ENCODE measurements around the gene DNMT3A. TPM values are rescaled to one million over a fixed set of nuclear protein-coding genes. Genes with fewer than 3 reads are reported as not detected.

DNMT3A gene
- total RNA-seq, 2 donors from 2014 or later = 83.1 to 89.6 TPM

- no peaks in the 10 kb centered on the region for H3K9me3 Mint-ChIP-seq
- DNase-seq (ENCODE audit: low spot score in 2 of 2) (no peak), ATAC-seq (no peak)
- H3K36me3 Mint-ChIP-seq = no peaks in the 10 kb centered on the region
- H3K27ac Mint-ChIP-seq = peak overlapping the region in 1 of 2 donors; percentile 1
These were observed 2.5 kb downstream of the DNMT3A start for GRCh38 chr2:25339211-25339674.

- no peak for DNase-seq (ENCODE audit: low spot score in 2 of 2)
- no peaks in the 10 kb centered on the region for H3K36me3 Mint-ChIP-seq
- peak overlapping the region in 1 of 2 donors; percentile 48 for H3K27ac Mint-ChIP-seq
- no peaks in the 10 kb centered on the region for H3K9me3 Mint-ChIP-seq
- ATAC-seq = no peak
These were observed 3.3 kb downstream of the DNMT3A start for GRCh38 chr2:25338401-25338800.

- Mint-ChIP-seq H3K36me3 (no peaks in the 10 kb centered on the region), H3K9me3 (no peaks in the 10 kb centered on the region), H3K27ac (peak overlapping the region; percentile 48 to 91)
- DNase-seq (ENCODE audit: low spot score in 2 of 2) (no peak), ATAC-seq (no peak)
These were observed 3.8 kb downstream of the DNMT3A start for GRCh38 chr2:25337891-25338290.

GRCh38 chr2:25337276-25337675 is 4.4 kb downstream of the DNMT3A start:
- Mint-ChIP-seq H3K9me3 (no peaks in the 10 kb centered on the region), H3K27ac (peak overlapping the region; percentile 48 to 91), H3K36me3 (no peaks in the 10 kb centered on the region)
- peak; percentile 12 to 16 for ATAC-seq
- no peak for DNase-seq (ENCODE audit: low spot score in 2 of 2)

DNA sequence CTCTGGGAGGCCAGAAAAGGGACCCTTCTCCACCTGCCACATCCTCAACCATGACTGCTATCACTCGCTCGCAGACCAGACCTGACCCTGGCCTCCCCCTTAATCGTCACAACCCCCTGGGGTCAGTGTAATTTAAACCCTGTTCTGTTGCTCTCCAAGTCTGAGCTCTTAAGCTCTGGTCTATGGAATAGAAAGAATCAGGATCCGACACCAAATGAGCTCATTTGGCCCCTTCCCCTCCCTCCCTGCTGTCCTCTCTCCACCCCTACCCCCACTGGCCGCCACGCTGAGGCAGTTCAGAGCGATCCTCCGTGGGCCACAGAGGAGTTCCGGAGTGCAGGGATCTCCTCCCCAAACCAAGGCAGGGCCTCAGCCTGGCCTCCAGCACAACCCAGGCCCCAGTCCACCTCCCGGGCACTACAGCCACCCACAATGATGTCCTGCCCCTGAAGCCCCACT is 5.3 kb downstream of the DNMT3A start:
- H3K27ac Mint-ChIP-seq = peak overlapping the region; percentile 48 to 91

DNA sequence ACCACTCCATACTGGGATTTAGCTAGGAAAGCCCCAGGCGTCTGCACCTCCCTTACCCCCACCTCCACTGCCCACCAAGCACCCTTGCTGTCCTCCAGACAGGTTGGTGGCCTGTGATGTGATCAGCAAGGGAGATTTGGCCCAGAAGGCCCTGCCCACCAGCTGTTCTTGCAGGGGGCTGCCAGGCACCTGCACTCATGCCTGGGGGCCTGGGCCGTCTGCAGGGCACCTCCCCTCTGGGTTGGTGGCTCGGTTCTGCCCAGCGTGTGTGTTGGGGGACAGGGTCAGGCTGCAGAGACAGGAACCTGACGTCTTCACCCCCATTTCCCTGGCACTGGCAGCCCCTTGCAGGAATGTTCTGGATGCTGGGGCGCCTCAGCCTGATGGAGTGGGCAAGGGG is 5.8 kb downstream of the DNMT3A start:
- Mint-ChIP-seq H3K9me3 (no peaks in the 10 kb centered on the region), H3K36me3 (no peaks in the 10 kb centered on the region), H3K27ac (peak overlapping the region in 1 of 2 donors; percentile 48)
- ATAC-seq (no peak), DNase-seq (ENCODE audit: low spot score in 2 of 2) (no peak)

More for the DNA sequence above, 5.3 kb downstream of the DNMT3A start:
- no peaks in the 10 kb centered on the region for H3K36me3 Mint-ChIP-seq
- H3K9me3 Mint-ChIP-seq = no peaks in the 10 kb centered on the region
- ATAC-seq (no peak), DNase-seq (ENCODE audit: low spot score in 2 of 2) (no peak)

- no peak for DNase-seq (ENCODE audit: low spot score in 2 of 2)
- Mint-ChIP-seq H3K27ac (no peak overlapping the region), H3K36me3 (no peaks in the 10 kb centered on the region), H3K9me3 (no peaks in the 10 kb centered on the region)
- ATAC-seq = no peak
These were observed 6.5 kb downstream of the DNMT3A start for GRCh38 chr2:25335204-25335603.

DNA sequence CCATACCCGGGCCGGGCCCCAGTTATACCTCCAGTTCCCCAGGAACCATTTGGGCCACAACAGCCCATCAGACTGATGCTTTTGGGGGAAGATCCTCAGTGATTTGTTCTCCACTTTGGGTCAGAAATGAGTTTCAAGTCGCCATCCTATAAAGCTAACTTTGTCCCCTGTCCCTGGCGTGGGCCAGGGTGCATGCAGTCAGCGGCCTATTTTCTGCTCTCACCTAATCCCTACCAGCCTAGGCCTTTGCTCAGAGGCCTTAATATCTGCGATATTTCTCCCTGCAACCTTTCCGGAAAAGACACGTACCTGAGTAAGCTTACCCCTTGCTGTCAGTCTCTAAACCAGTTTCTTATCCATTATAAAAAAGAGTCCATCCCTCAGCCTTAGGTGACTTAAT is 7.2 kb downstream of the DNMT3A start:
- no peak overlapping the region for H3K27ac Mint-ChIP-seq
- no peak for DNase-seq (ENCODE audit: low spot score in 2 of 2)
- H3K36me3 Mint-ChIP-seq = no peaks in the 10 kb centered on the region
- no peak for ATAC-seq
- no peaks in the 10 kb centered on the region for H3K9me3 Mint-ChIP-seq

GRCh38 chr2:25333981-25334380 is 7.7 kb downstream of the DNMT3A start:
- Mint-ChIP-seq H3K9me3 (no peaks in the 10 kb centered on the region), H3K27ac (no peak overlapping the region), H3K36me3 (no peaks in the 10 kb centered on the region)
- no peak for ATAC-seq
- DNase-seq (ENCODE audit: low spot score in 2 of 2) = no peak

DNA sequence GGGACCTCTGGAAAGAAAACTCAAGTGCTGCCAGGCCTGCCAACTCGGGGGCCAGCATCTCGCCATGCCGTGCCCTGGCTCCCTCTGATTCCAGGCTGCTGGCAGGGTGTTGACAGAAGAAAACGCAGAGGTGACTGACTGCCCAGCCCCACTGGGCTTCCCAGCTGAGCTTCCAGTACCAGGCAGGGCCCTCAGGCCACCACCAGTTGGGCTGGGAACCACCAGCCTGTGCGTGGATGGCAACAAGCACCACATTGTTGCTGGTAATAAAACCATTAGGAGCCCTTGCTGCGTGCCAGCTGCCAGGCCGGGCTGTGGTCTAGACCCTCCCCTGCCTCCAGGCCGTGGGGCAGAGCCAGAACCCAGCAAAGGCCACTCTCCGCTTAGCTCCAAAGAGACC is 9.2 kb downstream of the DNMT3A start:
- DNase-seq (ENCODE audit: low spot score in 2 of 2) = no peak
- Mint-ChIP-seq H3K9me3 (peaks cover 3 to 4% of the 10 kb centered on the region in 2 donors), H3K27ac (peak overlapping the region; percentile 1 to 11), H3K36me3 (peaks cover 4 to 5% of the 10 kb centered on the region in 2 donors)
- ATAC-seq = no peak

GRCh38 chr2:25331686-25332365 is 9.9 kb downstream of the DNMT3A start:
- H3K36me3 Mint-ChIP-seq = peaks cover 12 to 13% of the 10 kb centered on the region in 2 donors
- no peak for DNase-seq (ENCODE audit: low spot score in 2 of 2)
- ATAC-seq = peak; percentile 70 to 87
- peak overlapping the region in 1 of 2 donors; percentile 1 for H3K27ac Mint-ChIP-seq
- peaks cover 8 to 11% of the 10 kb centered on the region in 2 donors for H3K9me3 Mint-ChIP-seq

GRCh38 chr2:25330937-25331336 is 10.8 kb downstream of the DNMT3A start:
- ATAC-seq (no peak), DNase-seq (ENCODE audit: low spot score in 2 of 2) (no peak)
- Mint-ChIP-seq H3K27ac (no peak overlapping the region), H3K36me3 (peaks cover 18 to 22% of the 10 kb centered on the region in 2 donors), H3K9me3 (peaks cover 8 to 16% of the 10 kb centered on the region in 2 donors)

DNA sequence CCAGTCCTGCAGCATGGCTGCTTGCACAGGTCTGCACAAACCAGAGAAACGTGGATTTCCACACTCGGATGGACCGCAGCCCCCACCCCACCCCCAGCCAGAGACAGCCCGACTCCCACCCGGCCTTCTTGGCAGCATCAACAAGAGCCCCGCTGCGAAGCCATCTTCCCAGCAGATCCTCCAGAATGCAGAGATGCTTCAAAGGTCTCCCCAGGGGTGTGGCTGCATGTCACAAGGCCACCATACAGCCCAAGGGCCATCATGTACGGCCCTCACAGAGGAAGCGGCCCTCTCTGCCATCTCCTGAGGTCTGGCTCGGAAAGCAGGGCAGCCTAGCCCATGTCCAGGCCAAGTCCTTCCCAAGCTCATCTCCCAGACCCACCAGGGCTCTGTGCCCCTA is 11.5 kb downstream of the DNMT3A start:
- Mint-ChIP-seq H3K9me3 (peaks cover 8 to 21% of the 10 kb centered on the region in 2 donors), H3K27ac (no peak overlapping the region), H3K36me3 (peaks cover 18 to 27% of the 10 kb centered on the region in 2 donors)
- ATAC-seq = no peak
- DNase-seq (ENCODE audit: low spot score in 2 of 2) = no peak

- Mint-ChIP-seq H3K27ac (peak overlapping the region in 1 of 2 donors; percentile 18), H3K9me3 (peaks cover 8 to 21% of the 10 kb centered on the region in 2 donors), H3K36me3 (peaks cover 18 to 27% of the 10 kb centered on the region in 2 donors)
- ATAC-seq (no peak), DNase-seq (ENCODE audit: low spot score in 2 of 2) (no peak)
These were observed 13.3 kb downstream of the DNMT3A start for GRCh38 chr2:25328152-25329085.

DNA sequence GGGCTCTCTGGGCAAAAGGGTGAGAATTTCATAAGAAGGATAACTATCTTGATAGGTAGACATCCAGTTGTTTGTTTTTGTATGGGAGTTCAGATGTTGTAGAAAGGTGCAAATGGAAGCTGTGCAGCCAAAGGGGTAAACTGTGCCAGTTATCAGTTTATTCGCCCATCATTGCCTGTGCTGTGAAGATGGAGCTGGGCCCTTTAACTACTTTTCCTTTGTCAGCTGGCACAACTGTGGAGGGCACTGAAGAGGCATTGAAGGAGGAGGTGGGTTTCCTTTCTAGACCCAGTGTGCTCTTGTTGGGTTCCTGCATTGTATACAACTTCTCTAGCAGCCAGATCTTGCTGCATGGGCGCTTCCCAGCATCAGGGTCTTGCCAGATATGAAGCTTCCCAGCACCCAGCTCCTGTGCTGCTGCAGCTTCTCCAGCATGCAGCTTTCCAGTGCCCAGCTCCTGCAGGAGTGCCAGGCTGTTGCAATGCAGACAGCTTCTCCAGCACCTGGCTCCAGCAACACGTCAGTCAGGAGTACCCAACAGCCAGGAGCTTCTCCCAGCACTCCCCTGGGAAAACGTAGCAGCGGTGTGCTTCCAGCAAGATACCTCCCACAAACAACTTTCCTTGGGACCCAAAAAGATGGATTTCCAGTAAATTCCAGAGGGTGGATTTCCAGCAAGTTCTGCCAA is 15.3 kb downstream of the DNMT3A start:
- H3K27ac Mint-ChIP-seq = no peak overlapping the region
- peaks cover 8 to 21% of the 10 kb centered on the region in 2 donors for H3K9me3 Mint-ChIP-seq
- ATAC-seq = no peak
- peaks cover 19 to 28% of the 10 kb centered on the region in 2 donors for H3K36me3 Mint-ChIP-seq
- DNase-seq (ENCODE audit: low spot score in 2 of 2) = no peak

- H3K36me3 Mint-ChIP-seq = peaks cover 23 to 35% of the 10 kb centered on the region in 2 donors
- DNase-seq (ENCODE audit: low spot score in 2 of 2) (no peak), ATAC-seq (peak; percentile 19 to 21)
- H3K9me3 Mint-ChIP-seq = peaks cover 8 to 26% of the 10 kb centered on the region in 2 donors
- H3K27ac Mint-ChIP-seq = no peak overlapping the region
These were observed 16.7 kb downstream of the DNMT3A start for GRCh38 chr2:25324905-25325592.

Data from activated naive CD4-positive, alpha-beta T cell treated with anti-CD3 and anti-CD28 coated beads, Interleukin-2, amount 50 U/mL, for 72 hours (primary cell).